Right lobe of liver (tissue), 6 donors: ENCODE data around the gene MAGEA8. TPM values are rescaled to one million over a fixed set of nuclear protein-coding genes. Genes with fewer than 3 reads are reported as not detected.
"Not testable (repeated sequence)": the region's sequence is repeated elsewhere in the genome, so short reads cannot be mapped to it uniquely, and the experiment has no call there.

Experiments
- ATAC-seq, 4 donors: fragments of 200-7000 bp; cut with Tn5 transposase; one replicate each; pipeline ENCODE4 v1.9.1; 2020; ENCODE audit warnings: mild to moderate bottlenecking in 4 of 4, moderate library complexity in 4 of 4
- DNase-seq, 3 donors: peaks; one replicate each; pipeline ENCODE4 v3.0.0-alpha.2; 2020
- H3K27ac ChIP-seq, 3 donors: fragments of 200-600 bp; one replicate each; pipeline ENCODE4 v1.8.0; 2022
- H3K27me3 ChIP-seq, 2 donors: fragments of 200-600 bp; one replicate each; pipeline ENCODE4 v1.8.0; 2022
- H3K36me3 ChIP-seq, 4 donors: fragments of 200-600 bp; sonication (generic) in 1 of 4; one replicate each; pipeline versions ENCODE4 v1.5.1 to v1.8.0; 2017 to 2022; ENCODE audit warnings: control low read depth in 1 of 4
- H3K4me1 ChIP-seq, 4 donors: fragments of 200-600 bp; sonication (generic) in 1 of 4; one replicate each; pipeline versions ENCODE4 v1.5.1 to v1.8.0; 2017 to 2022; ENCODE audit warnings: control low read depth in 1 of 4
- H3K4me3 ChIP-seq, 3 donors: fragments of 200-600 bp; one replicate each; pipeline ENCODE4 v1.8.0; 2022
- H3K9me3 ChIP-seq, 4 donors: fragments of 200-600 bp; sonication (generic) in 1 of 4; one replicate each; pipeline versions ENCODE4 v1.5.1 to v1.8.0; 2017 to 2022; ENCODE audit warnings: control low read depth in 1 of 4
- WGBS: methylation state at CpG from one replicate; pipeline ENCODE4 v1.1.6; 2018; ENCODE audit warnings: low coverage, low lambda C conversion rate; ENCODE audit not compliant: insufficient coverage; ENCODE audit errors: missing lambda C conversion rate; 5-methylcytosine and 5-hydroxymethylcytosine counted together
- intact Hi-C, 2 donors: fragments of 100-400 bp; cut with DNase I; formaldehyde crosslinking; loops; one replicate each; pipeline versions ENCODE4 v1.11.2 to v1.14.1; 2022
- total RNA-seq, 6 experiments: library from RNA; depleted of rRNA in 2 of 6; stranded (reverse); fragments of >200 nt in 2 of 6; fragmentation: NEBNext Ultra II Directional in 3 of 6; extraction: Animal tissue kit (Norgen Biotek cat#: 25700) in 3 of 6; gene quantifications; one replicate each; pipeline versions ENCODE4 v1.1.0 to v1.2.4, GENCODE V29; 2016 to 2023
- donor health status: DM: no; HTN: yes; CAD: no.
- donor health status: DM: no; HTN: no; CAD: no.
- donor health status: DM: no; HTN: no; CAD: no.
- donor health status: DM: no; HTN: yes; CAD: no.
- donor health status: DM: no; HTN: yes; CAD: no.

MAGEA8 gene
- total RNA-seq, 6 experiments from 2014 or later, result not detected

DNA sequence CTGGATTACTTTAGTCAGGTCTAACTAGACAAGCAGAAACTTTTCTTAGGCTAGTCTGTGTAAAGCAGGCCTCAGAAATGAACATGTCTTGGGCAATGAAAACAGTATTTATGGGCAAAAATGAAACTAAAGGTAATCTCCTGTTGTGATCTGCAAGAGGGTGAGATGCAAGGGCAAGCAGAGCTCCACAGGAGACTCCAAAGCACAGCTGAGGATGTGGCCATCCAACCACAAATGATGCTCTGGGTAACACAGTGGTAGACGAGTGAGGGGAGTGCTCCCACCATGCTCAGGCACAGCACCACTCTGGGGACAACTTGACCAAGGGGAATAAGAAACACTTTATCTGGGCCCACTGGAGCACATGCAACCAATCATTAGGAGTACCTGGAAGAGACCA is 47.7 kb downstream of the MAGEA8 start:
- WGBS, result no CpG with 5 or more reads among the region's 1 CpG
- H3K27me3 ChIP-seq, H3K27ac ChIP-seq, H3K36me3 ChIP-seq, H3K4me3 ChIP-seq, H3K4me1 ChIP-seq, H3K9me3 ChIP-seq, intact Hi-C loops, DNase-seq, ATAC-seq: not testable (repeated sequence)

DNA sequence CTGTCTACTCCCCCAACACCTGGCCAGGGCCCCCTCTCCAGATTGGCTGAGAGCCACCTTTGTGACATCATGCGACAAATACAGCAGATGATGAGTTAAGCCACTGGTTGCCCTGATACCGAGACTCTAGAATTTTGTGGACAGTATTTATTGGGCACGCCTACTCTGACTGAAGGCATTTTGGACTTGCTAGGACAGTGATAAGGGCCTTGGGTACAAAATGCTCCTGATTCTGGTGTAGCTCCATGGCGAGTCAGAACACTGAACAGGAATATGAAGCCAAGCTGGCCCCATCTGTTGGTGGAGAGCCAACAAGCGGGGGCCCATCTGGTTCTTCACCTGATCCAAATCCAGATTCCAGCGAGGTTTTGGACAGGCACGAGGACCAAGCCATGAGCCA is 48.4 kb downstream of the MAGEA8 start, which contains the start of gene HSFX4:
Gene HSFX4 (plus strand): TSS at position 174 of the 400 bp plus-strand sequence. CDS start 72 bp downstream, at position 246.
- H3K27ac ChIP-seq, DNase-seq, ATAC-seq, H3K27me3 ChIP-seq, H3K4me3 ChIP-seq, H3K4me1 ChIP-seq, H3K36me3 ChIP-seq, intact Hi-C loops, H3K9me3 ChIP-seq: not testable (repeated sequence)
- WGBS, result no CpG with 5 or more reads among the region's 7 CpGs

DNA sequence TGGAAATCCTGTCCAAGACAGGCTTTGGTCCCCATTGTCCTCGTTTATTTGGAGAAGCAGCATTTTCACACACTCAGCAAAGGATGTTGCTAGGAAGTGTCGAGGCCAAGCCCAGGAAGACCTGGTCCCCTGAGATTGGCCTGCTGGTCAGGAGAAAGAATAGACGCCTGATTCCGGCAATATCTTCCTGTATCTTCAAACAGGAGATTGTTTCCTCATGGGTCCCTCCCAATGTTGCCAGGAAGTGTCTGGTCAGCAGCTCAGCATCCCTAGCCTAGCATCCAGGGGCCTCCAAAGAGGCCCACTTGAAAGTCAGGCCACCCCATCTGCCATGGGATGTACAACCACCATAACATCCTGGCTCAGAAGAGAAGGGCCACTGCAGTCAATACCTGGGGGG is 50.4 kb downstream of the MAGEA8 start:
- H3K4me3 ChIP-seq, intact Hi-C loops, H3K4me1 ChIP-seq, H3K27me3 ChIP-seq, H3K36me3 ChIP-seq, H3K9me3 ChIP-seq, H3K27ac ChIP-seq, DNase-seq: not testable (repeated sequence)
- ATAC-seq, result peak; percentile 25 to 40 (median 36)
- WGBS, result 17% methylated on average over 1 of the region's 4 CpGs

DNA sequence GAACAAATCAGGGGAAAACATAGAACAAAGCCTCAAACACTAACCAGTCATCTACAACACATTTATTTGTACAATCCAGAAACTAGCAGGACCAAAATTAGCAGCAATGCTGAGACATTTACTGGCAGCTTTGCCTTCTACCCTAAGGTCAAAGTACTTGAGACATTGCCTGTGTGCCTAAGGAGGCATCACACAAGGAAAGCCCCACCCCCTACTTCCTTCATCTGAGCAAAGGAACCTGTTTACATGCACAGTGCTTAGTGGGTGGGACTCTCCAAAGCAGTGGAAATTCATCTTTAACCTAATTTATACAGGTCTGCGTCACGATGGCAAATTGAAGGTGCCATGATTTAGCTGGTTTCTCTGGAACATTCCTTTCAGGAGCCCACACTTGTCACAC is 51.2 kb downstream of the MAGEA8 start:
- DNase-seq, H3K4me3 ChIP-seq, H3K36me3 ChIP-seq, intact Hi-C loops, H3K9me3 ChIP-seq, H3K27me3 ChIP-seq, H3K4me1 ChIP-seq, H3K27ac ChIP-seq, ATAC-seq: not testable (repeated sequence)
- WGBS, result 69% methylated on average over 2 of the region's 2 CpGs

DNA sequence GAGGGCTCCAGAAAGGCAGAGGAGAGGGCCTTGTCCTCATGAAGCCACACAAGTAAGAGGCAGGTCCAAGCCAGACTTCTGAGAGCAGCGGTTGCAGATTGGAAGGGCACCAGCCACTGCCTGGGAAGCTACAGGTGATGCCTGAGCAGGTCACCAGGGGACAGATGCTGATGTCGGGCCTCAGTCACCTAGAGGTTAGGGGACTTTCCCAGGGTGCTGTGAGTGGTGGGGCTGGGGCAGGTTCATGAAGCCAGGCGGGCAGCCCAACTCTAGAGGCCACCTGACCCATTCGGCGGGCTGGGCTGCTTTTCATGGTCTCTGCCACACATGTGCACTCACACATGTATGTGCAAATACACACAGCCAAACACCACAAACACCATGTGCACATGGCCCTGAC is 52.0 kb downstream of the MAGEA8 start:
- intact Hi-C loops, H3K4me3 ChIP-seq, H3K36me3 ChIP-seq, H3K4me1 ChIP-seq, ATAC-seq, H3K27ac ChIP-seq, H3K9me3 ChIP-seq, H3K27me3 ChIP-seq, DNase-seq: not testable (repeated sequence)
- no CpG with 5 or more reads among the region's 5 CpGs for WGBS

DNA sequence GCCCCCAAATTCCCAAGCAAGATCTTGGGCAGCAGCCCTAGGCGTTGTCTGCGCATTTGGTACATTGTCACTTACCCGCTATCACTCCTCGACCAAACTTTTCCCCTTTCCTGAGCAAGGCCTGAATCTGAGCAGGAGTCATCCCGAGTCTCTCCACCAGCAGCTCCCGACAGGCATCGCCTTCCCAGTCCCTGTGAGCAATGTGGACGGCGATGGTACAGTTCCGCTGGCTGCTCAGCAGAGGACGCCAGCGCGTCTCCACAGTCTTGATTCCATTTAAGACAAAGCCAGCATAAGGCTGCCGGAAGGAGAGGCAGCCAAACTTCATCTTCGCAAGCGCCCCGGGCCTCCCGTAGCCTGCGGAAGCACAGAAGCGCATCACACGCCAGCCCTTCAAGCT is 52.6 kb downstream of the MAGEA8 start:
- WGBS, result no CpG with 5 or more reads among the region's 21 CpGs

More for the DNA sequence above, 52.6 kb downstream of the MAGEA8 start:
- H3K9me3 ChIP-seq, H3K27me3 ChIP-seq, H3K27ac ChIP-seq, intact Hi-C loops, H3K4me3 ChIP-seq, DNase-seq, H3K4me1 ChIP-seq, H3K36me3 ChIP-seq, ATAC-seq: not testable (repeated sequence)

Other genes with a start within 250 kb of the MAGEA8 start
- 10 to 100 TPM in 2 of 6 experiments, 1 to 10 TPM in 4; 6.4 to 10.6 (median 7.4) TPM for gene TMEM185A, start 249.4 kb upstream of the MAGEA8 start, total RNA-seq
- not detected for gene MAGEA11, start 169.1 kb upstream of the MAGEA8 start, total RNA-seq
- 1 to 10 TPM in 1 of 6 experiments, under 1 TPM in 4, not detected in 1; 0.25 to 1.1 (median 0.70) TPM for gene HSFX1, start 107.1 kb upstream of the MAGEA8 start, total RNA-seq
- gene MAGEA9, start 99.3 kb upstream of the MAGEA8 start, total RNA-seq, result not detected
- gene HSFX4, start 48.4 kb downstream of the MAGEA8 start, total RNA-seq, result not detected
- 10 to 100 TPM; 13.8 to 26.9 (median 16.7) TPM for gene EOLA2, start 57.3 kb downstream of the MAGEA8 start, total RNA-seq